Cortex of kidney (tissue), 1 donor: ENCODE measurements around the gene MGLL.

ENCODE experiments used
- DNase-seq: peaks from one replicate; lab custom pipeline; 2025; lab: John Stamatoyannopoulos, UW

Gene MGLL

GRCh38 chr3:127814325-127814781 lies 8.0 kb downstream of the MGLL start:
- no peak for DNase-seq

GRCh38 chr3:127812151-127812550 lies 10.2 kb downstream of the MGLL start:
- DNase-seq = no peak

DNA sequence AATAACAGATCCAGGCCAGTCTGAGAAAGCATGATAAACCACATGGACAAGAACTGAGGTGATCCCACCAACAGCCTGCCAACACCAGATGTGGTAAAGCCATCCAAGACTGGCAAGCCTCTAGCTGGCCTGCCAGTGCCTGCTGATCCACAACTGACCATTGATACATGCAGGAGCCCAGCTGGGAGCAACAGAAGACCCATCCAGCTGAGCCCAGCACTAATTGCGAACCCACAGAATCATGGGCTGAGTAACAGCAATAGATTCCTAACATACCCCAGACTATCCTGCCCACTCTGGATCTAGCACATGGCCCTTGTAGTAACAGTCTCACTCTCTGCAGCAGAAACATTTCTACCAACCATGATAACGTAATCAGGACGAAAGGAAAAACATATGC lies 10.6 kb downstream of the MGLL start:
- no peak for DNase-seq

DNA sequence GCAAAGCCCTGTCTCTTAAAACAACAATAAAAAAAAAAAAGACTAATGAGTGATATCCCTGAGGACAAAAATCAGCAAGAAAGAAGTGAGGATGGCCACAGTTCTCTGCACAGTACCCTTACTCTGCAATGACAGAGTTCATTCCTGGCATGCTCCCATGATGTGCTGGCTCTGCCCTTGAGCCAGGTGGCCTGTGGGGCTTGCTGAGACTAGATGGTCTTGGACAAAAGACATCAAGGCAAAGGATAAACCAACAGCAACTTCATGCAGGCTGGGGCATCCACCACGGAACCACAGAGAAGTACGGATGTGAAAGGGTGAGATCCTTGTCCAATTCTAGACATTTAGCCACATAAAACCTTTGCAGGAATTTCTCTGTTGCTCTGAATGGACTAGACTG lies 12.7 kb downstream of the MGLL start:
- no peak for DNase-seq

DNA sequence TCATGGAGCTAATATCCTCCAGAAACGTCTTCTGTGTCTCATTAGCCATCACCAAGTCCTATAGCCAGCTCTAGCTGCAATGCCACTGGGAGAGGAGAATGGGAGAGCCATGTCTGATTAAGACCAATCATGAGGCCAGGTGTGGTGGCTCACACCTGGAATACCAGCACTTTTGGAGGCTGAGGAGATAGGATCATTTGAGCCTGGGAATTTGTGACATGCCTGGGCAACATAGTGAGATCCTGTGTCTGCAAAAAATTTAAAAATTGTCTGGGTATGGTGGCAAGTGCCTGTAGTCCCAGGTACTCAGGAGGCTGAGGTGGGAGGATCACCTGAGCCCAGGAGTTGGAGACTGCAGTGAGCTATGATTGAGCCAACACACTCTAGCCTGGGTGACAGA lies 13.1 kb downstream of the MGLL start:
- DNase-seq = no peak

- DNase-seq = no peak
These were observed 14.1 kb downstream of the MGLL start for GRCh38 chr3:127808197-127808596.

- DNase-seq = no peak
These were observed 17.1 kb downstream of the MGLL start for GRCh38 chr3:127805026-127805753.

- DNase-seq = no peak
These were observed 18.2 kb downstream of the MGLL start for GRCh38 chr3:127804141-127804540.

DNA sequence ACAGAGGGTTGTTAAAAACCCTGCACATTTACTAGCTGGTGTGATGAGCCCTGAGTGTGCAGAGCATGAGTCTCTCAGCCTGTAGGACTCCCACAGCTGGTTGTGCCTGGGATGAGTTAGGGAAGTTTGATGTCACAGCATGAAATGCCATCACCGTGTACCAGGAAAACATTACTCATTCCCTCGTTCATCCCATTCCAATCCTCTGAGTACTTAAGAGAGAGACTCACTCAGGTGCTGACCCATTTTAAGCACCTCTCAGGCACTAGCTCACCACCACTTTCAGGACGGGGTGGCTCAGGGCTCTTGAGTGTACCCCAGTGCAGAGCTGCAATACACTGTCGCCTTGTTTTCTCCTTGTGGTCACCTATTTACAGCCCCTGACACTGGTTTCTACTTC lies 18.7 kb downstream of the MGLL start:
- DNase-seq = no peak

DNA sequence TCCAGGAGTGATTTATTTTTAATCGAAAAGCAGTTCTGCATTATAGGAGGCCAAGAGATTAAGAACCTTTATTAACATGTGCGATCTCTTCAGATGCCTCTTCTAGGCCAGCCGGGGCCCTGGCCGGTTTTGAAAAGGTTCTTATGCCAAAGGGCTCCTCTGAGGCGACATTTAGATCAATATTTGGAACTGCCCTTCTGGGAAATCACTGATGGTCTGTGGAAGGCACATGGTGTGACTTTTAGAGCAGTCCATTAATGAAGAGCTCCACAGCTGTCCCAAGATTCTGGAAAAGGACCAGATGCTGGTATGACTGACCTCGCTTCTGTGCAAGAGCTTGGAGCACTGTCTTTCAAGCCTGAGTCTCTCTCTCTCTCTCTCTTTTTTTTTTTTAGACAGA lies 19.7 kb downstream of the MGLL start:
- no peak for DNase-seq

- DNase-seq = no peak
These were observed 20.5 kb downstream of the MGLL start for GRCh38 chr3:127801731-127802313.

DNA sequence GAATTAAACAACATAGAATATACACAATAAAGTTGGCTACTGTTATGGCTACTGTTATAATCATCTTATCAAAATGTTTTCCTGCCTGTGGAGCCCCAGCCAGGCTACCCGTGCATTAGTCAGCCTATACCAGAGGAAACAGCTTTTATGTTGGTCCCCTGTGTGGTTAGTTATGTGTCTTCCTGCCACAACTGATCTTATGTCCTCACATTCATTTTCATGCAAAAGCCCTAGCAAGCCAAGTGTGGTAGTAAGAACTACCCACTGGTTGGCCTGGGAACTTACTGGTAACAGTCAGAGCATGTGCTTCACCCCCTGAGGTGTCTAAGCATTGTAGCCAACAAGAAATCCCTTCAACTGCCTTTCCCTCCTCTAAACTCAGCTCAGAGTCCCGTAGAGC lies 21.8 kb downstream of the MGLL start:
- no peak for DNase-seq

DNA sequence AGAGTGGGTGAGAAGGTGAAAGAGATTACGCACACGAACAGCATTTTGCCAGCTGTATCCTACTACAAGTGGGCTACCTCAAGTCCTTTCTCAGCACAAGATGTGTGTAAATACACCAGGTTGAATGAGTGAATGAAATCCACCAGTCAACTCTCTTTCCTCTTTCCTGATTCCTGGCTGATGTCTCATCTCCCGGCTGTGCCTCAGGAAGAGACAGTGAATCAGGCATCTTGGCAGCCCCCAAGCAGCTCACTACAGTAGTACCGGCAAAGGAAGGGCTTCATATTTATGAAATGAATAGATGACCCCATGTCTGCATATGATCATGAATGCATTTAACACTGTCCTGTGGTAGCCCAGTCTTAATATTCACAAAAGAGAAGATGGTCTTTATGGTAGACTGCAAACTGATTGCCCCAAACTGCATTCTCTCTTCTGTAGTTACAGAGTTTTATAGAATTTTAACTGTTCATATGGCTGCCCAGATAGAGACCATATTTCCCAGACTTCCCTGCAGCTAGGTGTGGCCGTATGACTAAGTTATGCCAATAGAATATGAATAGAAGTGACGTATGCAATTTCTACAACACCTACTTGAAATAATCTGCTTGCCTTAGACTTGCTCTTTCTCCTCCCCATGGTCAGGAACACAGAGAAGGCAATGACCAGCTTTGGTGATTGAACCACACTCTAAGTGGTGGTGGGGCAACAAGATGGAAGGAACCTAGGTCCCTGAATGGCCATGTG lies 22.7 kb downstream of the MGLL start:
- no peak for DNase-seq

DNA sequence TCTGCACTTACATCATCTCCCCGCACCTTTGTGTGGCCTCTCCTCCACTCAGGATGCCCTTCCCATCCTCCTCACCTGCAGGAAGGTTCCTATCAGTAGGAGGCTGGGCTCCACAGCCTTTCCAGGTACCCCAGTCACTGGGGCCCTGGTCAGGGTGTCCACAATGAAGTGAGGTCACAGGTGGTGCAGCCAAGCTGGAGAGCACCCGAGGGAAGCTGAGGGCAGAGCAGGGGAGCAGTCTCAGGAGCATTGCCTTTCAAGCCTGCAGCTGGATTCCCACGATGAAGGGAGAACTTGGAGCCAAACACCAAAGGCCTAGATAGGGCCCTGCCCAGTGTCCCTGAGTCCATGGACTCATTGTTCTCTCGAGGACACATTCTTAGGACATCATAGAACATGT lies 23.6 kb downstream of the MGLL start:
- no peak for DNase-seq

GRCh38 chr3:127796831-127797150 lies 25.5 kb downstream of the MGLL start:
- DNase-seq = no peak

DNA sequence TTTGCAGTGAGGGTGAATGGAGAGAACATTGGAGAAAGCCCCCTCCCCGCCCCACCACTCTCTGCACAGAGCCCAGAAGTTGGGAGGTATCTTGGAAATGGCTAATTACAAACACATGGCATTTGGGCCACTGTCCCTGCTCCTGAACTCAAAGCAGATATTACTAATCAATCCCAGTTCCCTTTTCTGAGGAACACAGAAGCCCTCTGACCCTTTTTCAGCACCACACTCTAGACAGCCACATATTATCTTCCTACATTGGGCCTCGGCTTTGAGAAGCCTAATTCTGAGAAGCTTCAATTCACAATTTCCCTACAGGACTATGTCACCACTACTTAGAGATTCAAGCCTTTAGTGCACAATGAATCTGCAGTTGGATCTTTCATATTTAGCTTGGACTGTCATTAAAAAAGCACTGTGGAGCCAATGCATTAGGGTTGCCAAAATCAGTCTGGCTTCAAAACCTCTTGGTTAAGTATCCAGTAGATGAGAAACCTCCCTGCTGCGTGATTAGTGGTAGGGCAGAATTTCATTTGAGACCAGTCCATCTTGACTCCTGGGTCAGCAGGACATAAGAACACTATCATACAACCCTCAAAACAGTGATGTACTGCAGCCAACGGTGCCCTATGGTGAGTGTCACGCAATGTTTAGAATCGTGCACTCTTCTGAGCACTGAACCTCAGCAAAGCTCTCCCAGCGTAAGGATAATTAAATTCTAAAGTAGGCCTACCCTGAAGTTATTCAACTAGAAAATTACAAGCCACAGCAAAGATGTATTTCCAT lies 26.1 kb downstream of the MGLL start:
- no peak for DNase-seq

DNA sequence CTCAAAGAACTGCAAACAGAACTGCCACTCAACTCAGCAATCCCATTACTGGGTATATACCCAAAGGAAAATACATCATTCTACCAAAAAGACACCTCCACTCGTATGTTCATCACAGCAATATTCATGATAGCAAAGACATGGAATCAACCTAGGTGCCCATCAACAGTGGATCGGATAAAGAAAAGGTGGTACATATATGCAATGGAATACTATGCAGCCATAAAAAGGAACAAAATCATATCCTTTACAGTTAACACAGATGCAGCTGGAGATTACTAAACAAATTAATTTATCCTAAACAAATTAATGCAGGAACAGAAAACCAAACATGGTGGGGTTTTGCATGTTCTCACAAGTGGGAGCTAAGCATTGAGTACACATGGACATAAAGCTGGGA lies 27.3 kb downstream of the MGLL start:
- DNase-seq = no peak

- DNase-seq = no peak
These were observed 27.9 kb downstream of the MGLL start for GRCh38 chr3:127794402-127794801.

GRCh38 chr3:127792541-127793292 lies 29.6 kb downstream of the MGLL start:
- DNase-seq = no peak

- no peak for DNase-seq
These were observed 30.9 kb downstream of the MGLL start for GRCh38 chr3:127791221-127791913.

DNA sequence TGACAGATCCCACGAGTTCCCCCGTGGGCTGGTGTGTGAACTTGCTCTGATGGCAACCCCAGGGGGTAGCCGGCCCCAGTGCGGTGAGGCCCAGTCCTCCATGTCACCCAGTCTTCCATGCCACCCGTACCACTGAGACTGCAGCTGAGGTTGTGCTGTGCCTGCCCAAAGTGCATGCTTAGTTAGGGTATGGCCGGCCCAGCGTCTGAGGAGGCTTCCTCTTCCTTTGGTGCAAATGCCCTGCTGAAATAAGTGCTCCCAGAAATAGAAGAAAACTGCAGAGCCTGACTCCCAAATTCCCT lies 31.5 kb downstream of the MGLL start:
- DNase-seq = no peak
